ENCODE results near the gene KCNQ2.

The KCNQ2 gene

GRCh38 chr20:63420359-63421093, 51.9 kb downstream of the KCNQ2 start:
- in situ Hi-C loops (cut with MboI; ENCODE audit: low sequenced_read_pairs) = no loop called here

GRCh38 chr20:63419299-63419698, 53.2 kb downstream of the KCNQ2 start:
- in situ Hi-C loops (cut with MboI; ENCODE audit: low sequenced_read_pairs) = no loop called here

- in situ Hi-C loops (cut with MboI; ENCODE audit: low sequenced_read_pairs) = no loop called here
Observed at GRCh38 chr20:63418617-63419016, 53.8 kb downstream of the KCNQ2 start.

- in situ Hi-C loops (cut with MboI; ENCODE audit: low sequenced_read_pairs) = no loop called here
Observed at GRCh38 chr20:63417738-63418120, 54.7 kb downstream of the KCNQ2 start.

GRCh38 chr20:63417097-63417737, 55.2 kb downstream of the KCNQ2 start:
- in situ Hi-C loops (cut with MboI; ENCODE audit: low sequenced_read_pairs) = no loop called here

- in situ Hi-C loops (cut with MboI; ENCODE audit: low sequenced_read_pairs) = no loop called here
Observed at GRCh38 chr20:63416631-63417030, 55.8 kb downstream of the KCNQ2 start.

- in situ Hi-C loops (cut with MboI; ENCODE audit: low sequenced_read_pairs) = no loop called here
Observed at GRCh38 chr20:63415647-63416391, 56.6 kb downstream of the KCNQ2 start.

- in situ Hi-C loops (cut with MboI; ENCODE audit: low sequenced_read_pairs) = no loop called here
Observed at GRCh38 chr20:63414720-63415430, 57.6 kb downstream of the KCNQ2 start.

GRCh38 chr20:63413963-63414684, 58.3 kb downstream of the KCNQ2 start:
- in situ Hi-C loops (cut with MboI; ENCODE audit: low sequenced_read_pairs) = no loop called here

- in situ Hi-C loops (cut with MboI; ENCODE audit: low sequenced_read_pairs) = no loop called here
Observed at GRCh38 chr20:63413323-63413722, 59.1 kb downstream of the KCNQ2 start.

- in situ Hi-C loops (cut with MboI; ENCODE audit: low sequenced_read_pairs) = no loop called here
Observed at GRCh38 chr20:63412889-63413288, 59.6 kb downstream of the KCNQ2 start.

GRCh38 chr20:63411898-63412631, 60.4 kb downstream of the KCNQ2 start:
- in situ Hi-C loops (cut with MboI; ENCODE audit: low sequenced_read_pairs) = no loop called here

GRCh38 chr20:63411151-63411897, 61.1 kb downstream of the KCNQ2 start:
- in situ Hi-C loops (cut with MboI; ENCODE audit: low sequenced_read_pairs) = no loop called here

GRCh38 chr20:63409834-63410435, 62.5 kb downstream of the KCNQ2 start:
- in situ Hi-C loops (cut with MboI; ENCODE audit: low sequenced_read_pairs) = no loop called here

- in situ Hi-C loops (cut with MboI; ENCODE audit: low sequenced_read_pairs) = no loop called here
Observed at GRCh38 chr20:63409066-63409833, 63.2 kb downstream of the KCNQ2 start.

GRCh38 chr20:63408684-63409046, 63.8 kb downstream of the KCNQ2 start:
- in situ Hi-C loops (cut with MboI; ENCODE audit: low sequenced_read_pairs) = no loop called here

- in situ Hi-C loops (cut with MboI; ENCODE audit: low sequenced_read_pairs) = no loop called here
Observed at GRCh38 chr20:63407928-63408683, 64.3 kb downstream of the KCNQ2 start.
